GM06990 (cell line): Measurements from ENCODE around the gene MYO19.

Experiments
- DNase-seq: peaks from one replicate; pipeline ENCODE4 v3.0.0-alpha.2; 2011; ENCODE audit not compliant: insufficient read length; ENCODE audit errors: extremely low read depth
- H3K27me3 ChIP-seq: replicated peaks from 2 replicates; pipeline ENCODE4 v1.6.0; 2011; ENCODE audit warnings: low read length; ENCODE audit not compliant: control insufficient read depth, insufficient read depth
- H3K36me3 ChIP-seq: 2 replicates; pipeline ENCODE4 v1.5.1; 2011; ENCODE audit warnings: low read length; ENCODE audit not compliant: control insufficient read depth, insufficient read depth
- H3K4me3 ChIP-seq: replicated peaks from 2 replicates; pipeline ENCODE4 v1.5.1; 2011; ENCODE audit warnings: low read depth, mild to moderate bottlenecking, control low read depth, low read length
- CTCF ChIP-seq: IDR thresholded peaks from 2 replicates; pipeline ENCODE4 v1.5.1; 2011; ENCODE audit warnings: low read length, control low read depth, mild to moderate bottlenecking, inconsistent platforms; ENCODE audit not compliant: insufficient read depth, poor library complexity, severe bottlenecking

Gene MYO19

GRCh38 chr17:36545465-36546417 lies 11.1 kb upstream of the MYO19 start:
- Histone ChIP-seq H3K27me3 (no peaks in the 10 kb centered on the region), H3K36me3 (no peaks in the 10 kb centered on the region), H3K4me3 (peak overlapping the region; percentile 81)
- DNase-seq = peak; percentile 99
- TF ChIP-seq CTCF = no peak

- Histone ChIP-seq H3K4me3 (peak overlapping the region; percentile 81), H3K27me3 (no peaks in the 10 kb centered on the region), H3K36me3 (no peaks in the 10 kb centered on the region)
- TF ChIP-seq CTCF = no peak
- no peak for DNase-seq
These were observed 10.4 kb upstream of the MYO19 start for GRCh38 chr17:36545077-36545464.

GRCh38 chr17:36544307-36545076 lies 9.8 kb upstream of the MYO19 start, which contains the start of gene GGNBP2:
GGNBP2 (plus strand) TSS chr17:36544919; CDS start chr17:36545725, 806 bp downstream.
- no peaks in the 10 kb centered on the region for H3K27me3 ChIP-seq
- peak; percentile 94 for DNase-seq
- H3K36me3 ChIP-seq = no peaks in the 10 kb centered on the region
- no peak for TF ChIP-seq CTCF
- peak within 1 kb of the TSS; percentile 81 for H3K4me3 ChIP-seq

- no peaks in the 10 kb centered on the region for H3K27me3 ChIP-seq
- peak overlapping the region; percentile 81 for H3K4me3 ChIP-seq
- TF ChIP-seq CTCF = peak; percentile 20
- DNase-seq = no peak
- H3K36me3 ChIP-seq = no peaks in the 10 kb centered on the region
These were observed 9.3 kb upstream of the MYO19 start for GRCh38 chr17:36544044-36544306.

- no peak for DNase-seq
- Histone ChIP-seq H3K27me3 (no peaks in the 10 kb centered on the region), H3K36me3 (no peaks in the 10 kb centered on the region), H3K4me3 (no peak overlapping the region)
- no peak for TF ChIP-seq CTCF
These were observed 8.1 kb upstream of the MYO19 start for GRCh38 chr17:36542755-36543154.
